ENCODE results near the gene XRCC4.
A peak's percentile ranks its signal among the peaks of the same experiment; 100 is the strongest.
"Not testable (repeated sequence)": the region's sequence is repeated elsewhere in the genome, so short reads cannot be mapped to it uniquely, and the experiment has no call there.

The XRCC4 gene

DNA sequence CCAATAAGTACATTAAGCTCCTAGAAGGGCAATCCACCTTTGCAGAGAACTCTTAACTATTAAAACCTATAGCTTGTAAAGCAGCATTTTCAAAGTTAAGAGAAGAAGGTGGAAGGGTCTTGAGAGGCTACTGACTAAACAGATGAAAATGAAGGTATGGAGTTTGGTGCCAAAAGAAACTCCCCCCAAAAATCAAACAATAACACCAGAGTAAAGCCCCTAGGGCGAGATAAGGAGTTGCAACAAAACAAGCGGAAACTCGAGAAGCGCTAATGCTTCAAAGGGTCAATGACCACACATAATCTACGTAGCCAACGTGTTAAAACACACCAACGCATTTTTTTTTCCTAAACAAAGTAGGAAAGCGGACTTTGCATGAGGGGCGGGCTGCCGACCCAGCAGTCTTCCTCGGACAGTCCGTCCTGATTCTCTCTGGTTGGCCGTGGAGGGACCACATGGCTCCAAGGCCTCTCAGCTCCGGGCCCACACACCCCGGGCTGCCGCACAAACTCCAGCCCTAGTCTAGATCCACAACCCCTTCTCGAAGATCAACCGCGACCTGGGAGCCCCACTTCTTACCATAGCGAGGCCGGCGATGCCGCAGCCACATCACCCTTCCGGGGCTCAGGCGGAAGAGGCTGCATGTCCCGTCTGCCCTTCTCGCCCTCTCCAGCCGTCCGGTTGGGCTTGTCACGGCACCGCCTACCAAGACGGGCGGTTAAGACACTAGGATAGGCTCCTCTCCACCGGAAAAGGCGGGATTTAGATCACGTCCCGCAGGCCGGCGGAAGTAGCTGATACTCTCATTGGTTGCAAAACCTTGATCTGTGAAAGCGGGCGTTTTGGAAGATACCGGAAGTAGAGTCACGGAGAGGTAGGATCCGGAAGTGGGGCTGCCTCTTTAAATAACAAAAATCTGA lies at the start of gene XRCC4, which contains the start of gene TMEM167A:
Gene XRCC4, plus strand, starts transcription at position 806 of the 920 bp plus-strand sequence. CDS start 27,373 bp downstream, outside the sequence.
Gene TMEM167A, minus strand, starts transcription at position 653 of the 920 bp plus-strand sequence. Its CDS starts 71 bp downstream, at position 582.
- peak; percentile 96 for DNase-seq

DNA sequence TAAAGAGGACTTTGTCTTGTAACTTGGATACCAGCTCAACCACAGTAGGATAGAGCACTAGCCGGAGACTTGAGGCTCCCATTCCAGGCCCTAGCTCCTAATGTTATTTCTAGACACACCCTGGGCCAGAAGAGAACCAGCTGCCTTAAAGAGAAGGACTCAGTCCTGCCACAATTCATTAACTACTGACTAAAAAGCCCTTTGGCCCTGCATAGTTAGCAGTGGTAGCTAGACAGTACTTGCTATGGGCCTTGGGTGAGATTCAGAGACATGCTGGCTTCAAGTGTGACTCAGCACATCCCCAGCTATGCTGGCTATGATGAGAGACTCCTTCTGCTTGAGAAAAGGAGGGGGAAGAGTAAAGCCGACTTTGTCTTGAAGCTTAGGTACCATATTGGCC lies 47.4 kb upstream of the XRCC4 start:
- DNase-seq, result no peak

DNA sequence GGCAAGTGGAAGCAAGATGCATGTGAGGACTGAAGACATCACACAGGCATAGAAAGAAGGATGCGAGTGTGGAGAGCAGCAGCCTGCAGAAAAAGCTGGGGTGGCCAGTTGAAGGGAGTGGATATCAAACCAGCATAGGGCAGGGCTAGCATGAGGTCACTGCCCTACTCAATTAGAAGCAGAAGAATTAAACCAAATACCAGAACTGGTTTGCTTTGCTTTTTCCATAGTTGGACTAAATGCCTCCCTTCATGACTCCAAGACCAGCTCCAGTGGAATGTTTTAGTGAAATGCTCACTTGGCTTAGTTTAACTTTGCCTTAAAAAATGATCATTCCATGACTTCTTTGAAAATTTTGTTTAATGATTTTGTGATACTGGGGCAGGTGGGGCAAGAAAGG lies 46.0 kb upstream of the XRCC4 start:
- DNase-seq, result no peak

DNA sequence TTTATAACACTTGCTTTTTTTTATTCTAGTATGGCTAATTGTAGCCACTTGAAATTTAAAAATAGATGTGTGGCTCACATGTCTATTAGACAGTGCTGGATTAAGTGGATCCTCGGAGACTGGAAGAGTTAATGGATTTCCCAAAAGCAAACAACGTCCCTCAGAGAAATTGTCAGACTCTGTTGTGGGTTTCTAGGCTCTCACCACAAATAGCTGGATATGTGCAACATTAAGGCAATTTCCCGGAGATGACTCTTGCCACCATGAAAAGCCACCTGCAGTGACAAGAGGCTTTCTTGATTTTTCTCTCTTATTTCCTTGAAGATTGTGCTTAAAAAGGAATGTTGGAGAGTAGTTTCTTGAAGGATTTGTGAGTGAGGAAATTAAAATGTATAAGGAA lies 43.3 kb upstream of the XRCC4 start:
- DNase-seq, result no peak

DNA sequence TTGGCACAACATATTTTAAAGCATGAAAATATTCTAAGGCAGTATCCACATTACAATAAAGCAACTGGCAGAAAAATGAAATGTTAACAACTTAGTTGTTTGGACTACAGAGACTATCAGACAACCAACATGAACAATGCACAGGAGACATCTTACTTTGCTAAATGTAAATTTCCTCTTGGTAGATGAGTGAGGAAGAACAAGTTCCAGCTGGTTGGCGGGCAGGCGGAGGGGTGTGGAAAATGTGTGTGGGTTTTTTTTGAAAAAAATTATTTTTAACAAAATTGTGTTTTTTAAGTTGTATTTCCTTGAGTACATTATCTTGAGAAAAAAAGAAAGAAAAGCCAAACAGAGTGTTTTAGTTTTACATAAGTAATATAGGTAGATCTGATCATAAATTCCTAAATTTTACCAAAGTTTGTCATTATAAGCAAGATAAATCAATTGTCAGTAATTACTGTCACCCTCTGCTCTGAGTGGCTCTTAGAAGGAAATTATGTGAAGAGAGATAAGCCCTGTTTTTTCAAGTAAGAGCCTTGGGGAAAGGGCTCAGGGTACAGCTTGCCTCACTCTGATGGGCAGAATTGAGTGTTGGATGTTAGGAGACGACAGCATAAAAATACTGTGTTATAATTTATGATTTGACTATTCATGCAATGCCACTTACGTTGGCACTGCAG lies 42.7 kb upstream of the XRCC4 start:
- no peak for DNase-seq

DNA sequence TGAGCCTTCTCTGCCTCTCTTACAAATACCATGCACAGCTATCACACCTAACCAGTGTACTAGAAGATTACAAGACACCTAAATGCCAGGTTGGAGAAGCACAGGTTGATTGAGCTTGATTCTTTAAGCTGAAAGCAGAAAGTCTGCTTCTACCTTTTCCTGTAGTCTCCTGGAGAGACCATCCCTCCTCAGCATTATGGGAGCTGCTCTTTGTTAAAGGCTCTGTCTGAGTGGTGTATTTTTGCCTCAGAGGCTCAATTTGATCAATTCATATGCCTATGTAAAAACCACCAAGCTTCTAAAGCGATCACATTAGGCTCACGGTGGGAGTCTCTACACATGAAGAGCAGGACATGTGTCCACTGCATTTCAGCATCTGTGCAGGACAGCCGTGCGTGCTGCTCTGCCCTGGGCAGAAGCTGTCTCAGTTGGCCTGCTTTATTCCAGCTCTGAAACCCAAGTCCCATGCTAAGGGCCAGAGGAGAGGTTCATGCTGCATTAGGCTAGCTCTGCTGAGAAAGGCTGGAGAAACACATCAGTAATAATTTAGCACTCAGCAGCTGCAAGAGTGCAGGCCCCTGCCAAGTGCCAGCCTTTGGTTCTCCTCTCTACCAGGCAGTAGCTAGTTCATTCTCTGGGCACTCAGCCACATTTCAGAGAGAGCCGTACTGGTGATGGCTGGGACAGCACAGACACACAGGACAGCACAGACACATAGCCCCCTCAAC lies 41.8 kb upstream of the XRCC4 start:
- DNase-seq, result no peak

DNA sequence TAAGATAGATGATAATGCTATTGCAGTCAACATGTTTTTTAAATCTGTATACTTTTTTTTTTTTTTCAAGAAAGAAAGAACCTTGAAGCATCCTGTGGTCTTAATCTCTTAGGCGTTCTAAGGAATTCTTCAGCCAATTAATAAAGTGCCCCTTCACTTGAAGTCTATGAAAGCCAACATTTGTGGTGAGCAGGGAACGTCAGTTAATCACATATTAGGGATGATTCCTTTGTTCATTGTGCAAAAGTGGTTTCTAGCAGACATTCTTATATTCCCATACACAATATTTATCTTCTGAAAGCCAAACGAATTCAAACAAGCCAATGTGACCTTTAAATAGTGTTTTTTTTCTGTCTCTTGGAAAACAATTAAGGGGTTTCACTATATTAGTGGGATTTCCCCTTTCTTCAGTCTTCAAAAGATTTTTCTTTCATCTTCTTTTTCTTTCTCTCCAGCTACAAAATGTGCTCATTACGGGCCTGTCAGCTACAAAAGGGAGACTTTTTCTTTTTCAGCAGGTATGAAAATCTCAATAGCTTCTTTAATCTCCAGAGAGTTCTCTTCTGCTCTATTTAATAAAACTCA lies 40.3 kb upstream of the XRCC4 start:
- DNase-seq, result no peak

DNA sequence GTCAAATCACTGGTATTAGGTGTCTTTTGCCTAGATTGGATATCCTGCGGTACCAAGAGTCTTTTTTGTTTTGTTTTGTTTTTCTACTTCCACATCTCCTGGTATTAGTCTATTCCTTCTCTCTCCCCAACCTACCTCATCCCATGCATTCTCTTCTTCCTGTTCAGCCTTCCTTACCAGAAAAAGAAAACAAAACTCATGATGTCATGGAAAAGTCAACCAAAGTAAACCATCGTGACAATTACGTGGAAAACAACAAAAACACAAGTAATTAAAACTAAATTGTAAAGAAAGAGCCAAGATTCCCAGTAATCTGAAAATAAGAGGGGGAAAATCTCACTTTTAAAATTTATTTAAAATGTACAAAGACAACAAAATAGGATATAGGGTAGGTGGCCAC lies 38.4 kb upstream of the XRCC4 start:
- DNase-seq, result no peak

DNA sequence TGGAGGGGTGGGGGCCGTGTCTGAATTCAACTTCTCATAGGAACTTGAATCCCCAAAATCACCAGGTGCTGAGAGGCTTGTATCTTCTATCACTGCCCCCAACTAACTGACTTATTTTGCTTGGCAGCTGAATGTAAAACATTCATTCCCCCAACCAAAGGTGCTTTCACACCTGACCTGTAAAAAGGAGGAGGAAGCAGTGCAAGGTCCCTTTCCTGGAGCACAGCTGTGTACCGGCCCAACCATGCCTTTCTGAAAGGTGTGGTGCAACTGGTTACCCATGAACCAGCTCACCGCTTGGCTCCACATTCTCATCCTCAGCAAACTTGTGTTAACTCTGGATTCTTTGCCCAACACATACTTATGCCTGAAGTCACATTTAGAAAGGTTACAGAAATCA lies 34.8 kb upstream of the XRCC4 start:
- no peak for DNase-seq

DNA sequence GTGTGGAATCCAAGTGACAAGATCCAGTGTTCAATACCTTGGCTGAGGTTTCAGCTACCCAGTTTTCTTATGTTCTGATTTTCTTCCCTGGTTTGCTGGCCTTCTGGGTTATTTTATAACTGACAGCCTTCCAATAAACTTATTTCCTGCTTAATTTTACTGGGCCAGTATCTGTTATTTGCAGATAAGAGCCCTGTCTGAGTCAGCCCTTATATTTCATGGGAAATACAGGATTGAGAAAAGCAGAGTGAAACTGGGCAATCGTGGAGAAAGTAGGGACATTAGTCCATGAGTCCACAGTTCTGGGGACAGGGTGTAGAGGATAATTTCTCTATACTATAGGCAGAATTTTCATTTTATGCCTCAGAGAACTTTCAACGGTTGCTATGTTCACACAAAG lies 32.4 kb upstream of the XRCC4 start:
- DNase-seq, result no peak

DNA sequence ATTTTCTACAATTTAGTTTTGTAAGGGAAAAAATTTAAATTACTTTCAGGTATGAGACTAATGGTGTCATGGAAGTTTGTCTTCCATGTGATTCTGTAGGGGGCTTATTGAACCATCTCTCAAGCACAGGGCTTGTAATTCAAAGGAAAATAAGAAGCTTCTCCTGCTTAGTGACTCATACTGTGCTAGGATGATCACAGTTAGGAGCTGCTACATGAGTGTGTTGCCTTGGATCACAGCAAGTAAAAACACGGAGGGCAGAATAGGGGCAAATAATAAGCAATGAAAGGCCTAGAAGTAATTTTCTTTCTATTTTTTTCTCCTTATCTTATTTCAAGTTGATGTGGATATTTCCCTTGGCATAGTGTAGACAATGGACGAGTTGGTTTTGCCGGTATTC lies 29.1 kb upstream of the XRCC4 start:
- DNase-seq, result no peak

DNA sequence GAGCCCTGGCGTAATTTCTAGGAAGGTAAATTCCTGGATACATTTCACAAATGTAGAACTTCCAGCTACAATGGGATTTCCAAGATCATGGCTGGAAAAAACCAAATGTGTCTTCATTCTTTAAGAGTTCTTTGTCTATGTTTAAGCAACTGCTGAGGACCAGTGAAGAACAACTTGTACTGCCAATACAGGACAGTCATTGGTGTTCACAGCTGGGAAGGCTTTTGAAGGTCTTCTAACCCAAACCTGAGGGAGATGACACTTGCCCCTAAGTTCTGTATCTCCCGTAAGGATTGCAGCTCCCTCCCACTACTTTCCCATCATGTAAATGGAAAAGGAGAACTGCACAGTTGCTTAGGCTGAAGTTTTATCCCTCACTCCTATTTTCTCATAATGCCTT lies 28.5 kb upstream of the XRCC4 start:
- DNase-seq, result no peak

DNA sequence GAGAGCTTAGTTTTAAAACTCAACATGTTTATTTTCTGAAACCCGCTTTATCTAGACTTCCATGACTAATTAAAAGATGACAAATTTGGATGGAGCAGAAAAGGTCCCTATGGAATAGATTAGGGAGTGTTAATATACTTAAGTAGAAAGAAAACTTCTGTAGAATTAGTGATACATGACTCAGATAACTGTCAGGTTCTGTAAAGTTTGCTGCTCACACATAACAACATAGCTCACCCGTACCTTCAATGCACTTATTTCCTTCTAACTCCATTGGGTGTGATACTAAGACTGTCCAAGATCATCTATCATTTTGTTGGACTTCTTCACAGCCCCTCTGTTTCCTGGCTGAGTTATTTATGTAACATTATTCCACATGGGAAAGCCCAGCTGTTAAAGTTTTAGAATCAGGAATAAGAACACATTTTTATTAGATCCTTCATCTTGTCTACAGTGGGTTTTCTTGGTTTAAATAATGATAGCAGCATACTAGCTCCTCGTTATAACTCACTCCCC lies 27.9 kb upstream of the XRCC4 start:
- no peak for DNase-seq

DNA sequence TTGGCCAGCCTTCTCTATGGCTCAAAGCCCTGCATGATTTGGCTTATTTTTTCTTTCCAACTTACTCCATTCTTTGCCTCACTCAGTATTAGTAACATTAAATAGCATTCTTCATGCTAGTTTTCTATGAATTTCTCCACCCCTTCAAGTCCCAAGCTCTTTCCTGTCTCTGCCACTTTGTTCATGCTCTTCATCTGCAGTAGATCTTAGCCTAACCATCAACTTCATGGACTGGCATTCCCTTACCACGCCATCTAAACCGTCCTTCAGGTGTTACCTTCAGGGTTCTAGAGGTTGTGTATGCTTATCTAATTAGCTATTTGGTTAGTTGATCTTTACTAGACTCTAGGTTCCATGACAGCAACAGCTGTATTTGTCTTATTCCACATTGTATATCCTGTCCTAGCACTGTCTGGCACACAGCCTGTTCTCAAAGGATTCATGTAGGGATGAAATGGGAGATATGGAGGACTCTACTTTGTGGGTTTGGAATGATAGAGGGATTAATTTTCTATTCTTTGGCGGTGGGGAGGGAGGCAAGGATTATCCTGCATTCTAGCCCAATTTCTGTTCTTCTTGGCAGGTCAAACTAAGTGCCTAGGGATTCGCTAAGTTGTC lies 26.5 kb upstream of the XRCC4 start:
- DNase-seq, result no peak

DNA sequence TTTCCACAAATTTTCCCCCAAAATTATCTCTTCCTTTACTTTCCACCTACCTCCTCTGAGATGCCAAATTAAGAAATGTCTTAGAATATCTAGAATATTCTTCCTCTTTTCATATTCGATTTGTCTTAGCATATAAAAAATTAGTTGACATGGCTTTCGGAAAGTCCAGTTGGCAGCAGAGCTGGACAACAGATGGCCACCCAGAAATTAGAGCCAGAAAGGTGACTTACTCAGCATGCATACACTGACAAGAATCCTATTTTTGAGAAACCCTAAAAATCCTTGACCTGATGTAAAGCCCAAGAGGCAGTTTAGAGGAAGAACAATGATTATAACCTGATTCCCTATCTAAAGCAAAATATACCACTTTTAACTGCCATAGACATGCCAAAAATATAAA lies 22.2 kb upstream of the XRCC4 start:
- no peak for DNase-seq

DNA sequence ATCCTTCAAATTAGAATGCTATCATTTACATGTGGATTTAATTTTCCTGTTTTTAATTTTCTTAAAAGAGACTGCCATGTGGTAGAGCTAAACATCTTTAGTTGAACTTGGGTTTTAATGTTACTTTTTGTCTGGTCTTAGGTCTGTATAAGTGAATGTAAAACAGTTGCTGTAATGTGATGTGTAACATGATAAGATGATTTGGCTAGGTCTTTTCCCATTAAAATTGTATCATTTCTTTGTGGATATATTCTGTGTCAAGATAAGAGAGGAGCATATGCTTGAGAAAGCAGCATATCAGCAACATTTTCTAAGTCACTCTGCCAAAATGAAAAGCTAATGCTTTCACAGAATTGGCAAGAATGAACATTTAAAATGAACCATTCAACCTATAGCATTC lies 18.6 kb upstream of the XRCC4 start:
- DNase-seq, result no peak

DNA sequence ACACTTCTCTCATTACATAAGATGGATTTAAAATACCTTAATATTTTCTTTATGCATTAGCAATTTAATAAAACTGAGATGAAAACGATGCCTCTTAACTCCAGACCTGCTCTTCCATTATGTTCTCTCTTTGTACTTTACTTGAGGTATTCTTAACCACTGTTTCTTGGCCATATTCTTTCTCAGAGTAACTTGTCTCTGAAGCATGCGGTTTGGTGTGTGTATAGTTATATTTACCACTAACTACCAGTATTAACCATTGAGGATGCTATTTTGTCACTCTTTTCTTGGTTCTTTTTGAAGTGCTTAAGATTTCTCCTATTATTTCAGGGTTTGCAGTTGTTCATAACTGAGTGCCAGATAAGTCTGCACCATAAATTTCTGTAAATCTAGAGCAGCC lies 18.0 kb upstream of the XRCC4 start:
- no peak for DNase-seq

DNA sequence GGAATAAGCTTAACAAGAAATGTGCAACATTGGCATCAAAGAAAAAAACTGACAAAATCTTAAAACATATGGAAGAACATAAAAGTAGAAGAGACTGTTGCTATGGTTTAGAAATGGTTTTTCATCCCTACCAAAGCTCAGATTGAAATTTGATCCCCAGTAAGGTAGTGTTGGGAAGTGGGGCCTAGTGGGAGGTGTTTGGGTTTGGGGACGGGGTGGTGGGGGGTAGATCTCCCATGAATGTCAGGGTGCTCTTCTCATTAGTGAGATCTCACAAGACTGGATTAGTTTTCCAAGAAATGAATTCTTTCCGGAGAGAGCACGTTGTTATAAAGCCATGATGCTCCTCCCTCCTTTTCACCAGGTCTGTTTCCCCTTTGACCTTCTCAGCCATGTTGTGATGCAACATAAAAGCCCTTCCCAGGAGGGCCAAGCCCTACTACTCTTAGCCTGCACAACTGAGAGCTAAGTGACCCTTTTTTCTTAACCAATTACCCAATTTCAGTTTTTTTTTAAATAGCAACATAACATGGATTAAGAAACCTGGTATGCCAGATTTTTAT lies 10.7 kb upstream of the XRCC4 start:
- DNase-seq, result no peak

DNA sequence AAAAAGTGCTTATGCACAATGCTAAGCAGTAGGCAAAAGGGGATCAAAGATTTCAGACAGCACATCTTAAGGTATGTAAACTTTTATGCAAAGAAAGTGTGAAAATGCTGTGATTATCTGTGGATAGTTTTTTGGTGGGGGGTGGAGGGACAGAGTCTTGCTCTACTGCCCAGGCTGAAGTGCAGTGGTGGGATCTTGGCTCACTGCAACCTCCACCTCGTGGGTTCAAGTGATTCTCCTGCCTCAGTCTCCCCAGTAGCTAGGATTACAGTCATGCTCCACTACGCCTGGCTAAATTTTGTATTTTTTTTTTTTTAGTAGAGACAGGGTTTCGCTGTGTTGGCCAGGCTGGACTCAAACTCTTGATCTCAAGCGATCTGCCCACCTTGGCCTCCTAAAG lies 10.0 kb upstream of the XRCC4 start:
- not testable (repeated sequence) for DNase-seq

DNA sequence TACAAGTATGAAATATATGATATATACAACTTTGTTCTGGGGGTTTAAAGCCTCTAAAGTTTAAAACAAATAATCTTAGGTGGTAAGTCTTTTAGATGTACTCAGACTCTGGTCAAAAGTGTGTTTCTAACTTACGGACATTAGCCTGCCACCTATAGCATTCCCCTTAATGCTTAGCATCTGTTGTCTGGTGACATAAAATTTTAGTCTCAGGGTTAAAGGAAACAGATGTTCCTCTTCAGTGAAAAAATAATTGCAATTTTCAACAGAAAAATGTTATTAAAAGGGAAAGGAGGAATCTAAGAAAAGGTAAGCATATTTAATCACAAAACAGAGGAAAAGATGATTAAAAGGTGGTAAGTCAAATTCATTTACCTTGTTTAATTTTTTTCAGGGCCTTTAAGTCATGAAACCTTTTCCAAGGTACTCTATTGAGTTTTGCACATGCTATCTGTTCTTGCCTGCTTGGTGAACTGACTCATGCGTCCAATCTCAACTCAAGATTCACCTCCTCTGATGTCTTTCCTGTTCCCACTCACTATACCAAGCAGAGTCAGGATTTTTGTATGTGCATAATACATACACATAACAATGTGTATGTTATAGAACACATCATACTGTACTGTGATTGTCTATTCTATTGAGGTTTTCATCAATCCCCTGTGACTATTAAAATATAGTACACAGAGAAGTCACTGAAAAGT lies 8.1 kb upstream of the XRCC4 start:
- DNase-seq, result no peak

DNA sequence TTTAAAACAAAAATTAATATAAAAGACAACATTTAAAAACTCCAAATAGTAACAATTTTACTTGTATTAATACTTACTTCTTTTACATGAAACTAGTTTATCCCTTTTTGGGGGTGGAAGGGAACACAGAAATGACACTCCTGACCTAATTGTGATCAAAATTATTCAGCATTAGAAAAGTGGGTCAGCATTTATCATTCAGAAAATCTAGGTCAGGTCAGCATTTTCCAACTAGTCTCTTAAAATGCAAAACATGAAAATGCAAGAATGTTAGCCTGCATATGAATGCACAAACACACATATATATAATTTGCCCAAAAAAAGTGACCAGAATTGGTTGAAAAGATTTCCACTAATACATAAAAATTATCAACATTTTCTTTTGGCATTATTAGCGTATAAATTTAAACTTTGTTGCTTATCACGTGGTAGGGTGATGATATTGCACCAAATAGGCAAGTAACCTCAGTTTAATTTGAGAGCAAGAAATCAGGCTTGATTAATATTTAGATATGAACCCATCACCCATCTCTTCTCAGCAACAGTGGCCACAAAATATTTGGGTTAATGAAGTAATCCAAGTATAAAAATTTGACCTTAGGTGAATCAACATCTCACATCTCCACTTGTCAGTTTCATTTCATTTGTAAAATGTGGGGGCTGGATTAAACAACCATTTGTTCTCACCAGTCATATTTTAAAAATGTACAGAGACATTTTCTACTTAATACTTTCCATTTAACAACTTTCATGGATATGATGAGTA lies 5.9 kb upstream of the XRCC4 start:
- no peak for DNase-seq
